Effector memory CD4-positive, alpha-beta T cell (primary cell): ENCODE data around the gene IGF2BP1.
"Not testable (repeated sequence)": the region's sequence is repeated elsewhere in the genome, so short reads cannot be mapped to it uniquely, and the experiment has no call there.

Experiments used
- DNase-seq, 3 donors: peaks; one replicate each; pipeline ENCODE4 v3.0.0-alpha.2; 2020
- H3K27ac ChIP-seq: 2 replicates; pipeline ENCODE4 v1.7.0; 2013; ENCODE audit warnings: mild to moderate bottlenecking, low read length, moderate library complexity; ENCODE audit not compliant: insufficient read depth, poor library complexity, severe bottlenecking
- H3K27me3 ChIP-seq: replicated peaks from 2 replicates; pipeline ENCODE4 v1.7.0; 2013; ENCODE audit warnings: mild to moderate bottlenecking, low read length; ENCODE audit not compliant: insufficient read depth, control insufficient read depth, poor library complexity, severe bottlenecking
- H3K36me3 ChIP-seq: 2 replicates; pipeline ENCODE4 v1.7.0; 2013; ENCODE audit warnings: mild to moderate bottlenecking, low read length, moderate library complexity; ENCODE audit not compliant: control insufficient read depth, insufficient read depth
- H3K4me1 ChIP-seq: 2 replicates; pipeline ENCODE4 v1.7.0; 2013; ENCODE audit warnings: low read length, mild to moderate bottlenecking; ENCODE audit not compliant: control insufficient read depth, insufficient read depth, poor library complexity, severe bottlenecking
- H3K4me3 ChIP-seq: 2 replicates; pipeline ENCODE4 v1.7.0; 2013; ENCODE audit warnings: low read length, low read depth, mild to moderate bottlenecking; ENCODE audit not compliant: insufficient read depth, poor library complexity, severe bottlenecking
- H3K9me3 ChIP-seq: 2 replicates; pipeline ENCODE4 v1.7.0; 2013; ENCODE audit warnings: mild to moderate bottlenecking, low read length, moderate library complexity; ENCODE audit not compliant: control insufficient read depth

The IGF2BP1 gene

GRCh38 chr17:49071106-49071505 is 73.9 kb downstream of the IGF2BP1 start:
- DNase-seq: no peak
- no peak overlapping the region for H3K27ac ChIP-seq
- no peaks in the 10 kb centered on the region for H3K36me3 ChIP-seq
- H3K27me3 ChIP-seq: no peaks in the 10 kb centered on the region
- no peaks in the 10 kb centered on the region for H3K4me1 ChIP-seq
- no peaks in the 10 kb centered on the region for H3K9me3 ChIP-seq
- no peak overlapping the region for H3K4me3 ChIP-seq

- Histone ChIP-seq H3K9me3 (no peaks in the 10 kb centered on the region), H3K4me3 (no peak overlapping the region), H3K27me3 (no peaks in the 10 kb centered on the region), H3K36me3 (no peaks in the 10 kb centered on the region), H3K4me1 (no peaks in the 10 kb centered on the region), H3K27ac (no peak overlapping the region)
- no peak for DNase-seq
These were observed 77.8 kb downstream of the IGF2BP1 start for GRCh38 chr17:49074851-49075540.

- no peaks in the 10 kb centered on the region for H3K27me3 ChIP-seq
- H3K4me3 ChIP-seq: no peak overlapping the region
- H3K27ac ChIP-seq: no peak overlapping the region
- no peaks in the 10 kb centered on the region for H3K4me1 ChIP-seq
- H3K36me3 ChIP-seq: no peaks in the 10 kb centered on the region
- DNase-seq: no peak
- no peaks in the 10 kb centered on the region for H3K9me3 ChIP-seq
These were observed 79.6 kb downstream of the IGF2BP1 start for GRCh38 chr17:49076573-49077384.

- Histone ChIP-seq H3K4me1 (no peaks in the 10 kb centered on the region), H3K9me3 (no peaks in the 10 kb centered on the region), H3K27me3 (no peaks in the 10 kb centered on the region), H3K4me3 (no peak overlapping the region), H3K27ac (no peak overlapping the region), H3K36me3 (no peaks in the 10 kb centered on the region)
- DNase-seq: no peak
These were observed 81.1 kb downstream of the IGF2BP1 start for GRCh38 chr17:49078248-49078647.

- H3K9me3 ChIP-seq: no peaks in the 10 kb centered on the region
- H3K4me1 ChIP-seq: no peaks in the 10 kb centered on the region
- H3K4me3 ChIP-seq: no peak overlapping the region
- no peak overlapping the region for H3K27ac ChIP-seq
- no peaks in the 10 kb centered on the region for H3K36me3 ChIP-seq
- no peak for DNase-seq
- H3K27me3 ChIP-seq: no peaks in the 10 kb centered on the region
These were observed 82.9 kb downstream of the IGF2BP1 start for GRCh38 chr17:49079840-49080663.

GRCh38 chr17:49082231-49082630 is 85.0 kb downstream of the IGF2BP1 start:
- Histone ChIP-seq H3K27ac (no peak overlapping the region), H3K9me3 (no peaks in the 10 kb centered on the region), H3K36me3 (no peaks in the 10 kb centered on the region), H3K4me3 (no peak overlapping the region), H3K4me1 (no peaks in the 10 kb centered on the region), H3K27me3 (no peaks in the 10 kb centered on the region)
- DNase-seq: no peak

GRCh38 chr17:49085046-49085445 is 87.9 kb downstream of the IGF2BP1 start:
- H3K27me3 ChIP-seq, H3K4me1 ChIP-seq, H3K27ac ChIP-seq, H3K36me3 ChIP-seq, H3K4me3 ChIP-seq, H3K9me3 ChIP-seq, DNase-seq: not testable (repeated sequence)

GRCh38 chr17:49085565-49086315 is 88.6 kb downstream of the IGF2BP1 start:
- no peaks in the 10 kb centered on the region for H3K4me1 ChIP-seq
- no peaks in the 10 kb centered on the region for H3K36me3 ChIP-seq
- H3K9me3 ChIP-seq: no peaks in the 10 kb centered on the region
- no peaks in the 10 kb centered on the region for H3K27me3 ChIP-seq
- no peak for DNase-seq
- H3K4me3 ChIP-seq: no peak overlapping the region
- no peak overlapping the region for H3K27ac ChIP-seq

GRCh38 chr17:49086316-49086605 is 89.1 kb downstream of the IGF2BP1 start:
- Histone ChIP-seq H3K9me3 (no peaks in the 10 kb centered on the region), H3K27ac (no peak overlapping the region), H3K4me3 (no peak overlapping the region), H3K4me1 (no peaks in the 10 kb centered on the region), H3K36me3 (no peaks in the 10 kb centered on the region), H3K27me3 (no peaks in the 10 kb centered on the region)
- no peak for DNase-seq
